ENCODE results near the gene OR4D1. TPM values are rescaled to one million over a fixed set of nuclear protein-coding genes. Genes with fewer than 3 reads are reported as not detected.

Gene OR4D1
- total RNA-seq, 1 experiment from 2014 or later, result not detected

GRCh38 chr17:58193641-58194255 lies 45.6 kb downstream of the OR4D1 start:
- ChIA-PET POLR2A (no interaction called here), CTCF (interaction anchor here (1.1 kb wide), 1 partner anchor 10 kb away, joined by 5 read pairs; no protein-coding TSS in a partner anchor)
- Mint-ChIP-seq H3K27ac (ENCODE audit: unreplicated experiment) (no peak overlapping the region), H3K36me3 (ENCODE audit: insufficient read depth, unreplicated experiment) (no peaks in the 10 kb centered on the region), H3K4me1 (ENCODE audit: low read depth, unreplicated experiment) (peaks cover 8% of the 10 kb centered on the region), H3K27me3 (ENCODE audit: insufficient read depth, unreplicated experiment) (peaks cover 6% of the 10 kb centered on the region), H3K9me3 (ENCODE audit: unreplicated experiment) (no peaks in the 10 kb centered on the region), H3K4me3 (ENCODE audit: unreplicated experiment) (no peak overlapping the region)
- Histone ChIP-seq H3K27me3 (replicated peaks; ENCODE audit: control insufficient read depth, insufficient read depth, low read length) (no peaks in the 10 kb centered on the region), H3K4me3 (ENCODE audit: low read depth, low read length) (no peak overlapping the region), H3K4me1 (peaks cover 8% of the 10 kb centered on the region), H3K9me3 (no peaks in the 10 kb centered on the region), H3K36me3 (ENCODE audit: control insufficient read depth, insufficient read depth, low read length) (no peaks in the 10 kb centered on the region)
- TF ChIP-seq, protein P1, sequence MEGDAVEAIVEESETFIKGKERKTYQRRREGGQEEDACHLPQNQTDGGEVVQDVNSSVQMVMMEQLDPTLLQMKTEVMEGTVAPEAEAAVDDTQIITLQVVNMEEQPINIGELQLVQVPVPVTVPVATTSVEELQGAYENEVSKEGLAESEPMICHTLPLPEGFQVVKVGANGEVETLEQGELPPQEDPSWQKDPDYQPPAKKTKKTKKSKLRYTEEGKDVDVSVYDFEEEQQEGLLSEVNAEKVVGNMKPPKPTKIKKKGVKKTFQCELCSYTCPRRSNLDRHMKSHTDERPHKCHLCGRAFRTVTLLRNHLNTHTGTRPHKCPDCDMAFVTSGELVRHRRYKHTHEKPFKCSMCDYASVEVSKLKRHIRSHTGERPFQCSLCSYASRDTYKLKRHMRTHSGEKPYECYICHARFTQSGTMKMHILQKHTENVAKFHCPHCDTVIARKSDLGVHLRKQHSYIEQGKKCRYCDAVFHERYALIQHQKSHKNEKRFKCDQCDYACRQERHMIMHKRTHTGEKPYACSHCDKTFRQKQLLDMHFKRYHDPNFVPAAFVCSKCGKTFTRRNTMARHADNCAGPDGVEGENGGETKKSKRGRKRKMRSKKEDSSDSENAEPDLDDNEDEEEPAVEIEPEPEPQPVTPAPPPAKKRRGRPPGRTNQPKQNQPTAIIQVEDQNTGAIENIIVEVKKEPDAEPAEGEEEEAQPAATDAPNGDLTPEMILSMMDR (IDR thresholded peaks at IDR 0.05; ENCODE audit: insufficient read depth in 1 of 2, low read depth in 1 of 2, low read length in 1 of 2, severe bottlenecking in 1 of 2, unreplicated experiment in 1 of 2), result no peak
- intact Hi-C loops (cut with micrococcal nuclease; ENCODE audit: unreplicated experiment), result no loop called here
- BruUV-seq (replicated peaks), result no TSS peak
- DNase-seq, result no peak

GRCh38 chr17:58195518-58196123 lies 47.4 kb downstream of the OR4D1 start:
- DNase-seq, result no peak
- Histone ChIP-seq H3K4me1 (peaks cover 8% of the 10 kb centered on the region), H3K27me3 (replicated peaks; ENCODE audit: control insufficient read depth, insufficient read depth, low read length) (no peaks in the 10 kb centered on the region), H3K9me3 (no peaks in the 10 kb centered on the region), H3K36me3 (ENCODE audit: control insufficient read depth, insufficient read depth, low read length) (no peaks in the 10 kb centered on the region), H3K4me3 (ENCODE audit: low read depth, low read length) (no peak overlapping the region)
- no TSS peak for BruUV-seq (replicated peaks)
- Mint-ChIP-seq H3K27me3 (ENCODE audit: insufficient read depth, unreplicated experiment) (peaks cover 6% of the 10 kb centered on the region), H3K9me3 (ENCODE audit: unreplicated experiment) (no peaks in the 10 kb centered on the region), H3K36me3 (ENCODE audit: insufficient read depth, unreplicated experiment) (no peaks in the 10 kb centered on the region), H3K27ac (ENCODE audit: unreplicated experiment) (no peak overlapping the region), H3K4me3 (ENCODE audit: unreplicated experiment) (no peak overlapping the region), H3K4me1 (ENCODE audit: low read depth, unreplicated experiment) (peaks cover 8% of the 10 kb centered on the region)
- POLR2A ChIA-PET, result no interaction called here
- TF ChIP-seq, protein P1 (IDR thresholded peaks at IDR 0.05; ENCODE audit: insufficient read depth in 1 of 2, low read depth in 1 of 2, low read length in 1 of 2, severe bottlenecking in 1 of 2, unreplicated experiment in 1 of 2), result no peak
- CTCF ChIA-PET, result no interaction called here
- intact Hi-C loops (cut with micrococcal nuclease; ENCODE audit: unreplicated experiment), result no loop called here

DNA sequence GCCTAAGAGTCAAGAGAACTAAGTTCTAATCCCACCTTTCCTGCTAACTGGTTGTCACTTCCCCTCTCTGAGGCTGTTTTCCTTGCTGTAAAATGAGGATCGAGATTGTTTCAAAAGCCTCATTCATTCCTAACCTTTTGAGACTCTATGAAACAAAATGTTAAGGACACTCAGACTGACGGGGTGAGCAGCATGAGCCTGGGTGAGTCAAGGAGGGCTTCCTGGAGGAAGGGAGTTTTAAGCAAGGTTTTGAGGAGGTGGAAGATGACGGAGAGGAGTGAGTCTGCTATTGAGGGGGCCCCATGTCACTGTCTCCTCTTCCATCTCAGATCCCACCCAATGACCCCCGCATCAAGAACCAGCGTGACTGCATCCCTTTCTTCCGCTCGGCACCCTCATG lies 48.4 kb downstream of the OR4D1 start:
- intact Hi-C loops (cut with micrococcal nuclease; ENCODE audit: unreplicated experiment), result no loop called here
- ChIA-PET POLR2A (no interaction called here), CTCF (no interaction called here)
- BruUV-seq (replicated peaks), result no TSS peak
- no peaks in the 10 kb centered on the region for H3K9me3 Mint-ChIP-seq (ENCODE audit: unreplicated experiment)
- TF ChIP-seq, protein P1 (IDR thresholded peaks at IDR 0.05; ENCODE audit: insufficient read depth in 1 of 2, low read depth in 1 of 2, low read length in 1 of 2, severe bottlenecking in 1 of 2, unreplicated experiment in 1 of 2), result no peak
- peaks cover 6% of the 10 kb centered on the region for H3K27me3 Mint-ChIP-seq (ENCODE audit: insufficient read depth, unreplicated experiment)
- DNase-seq, result no peak
- H3K27me3 ChIP-seq (replicated peaks; ENCODE audit: control insufficient read depth, insufficient read depth, low read length), result no peaks in the 10 kb centered on the region
- no peak overlapping the region for H3K4me3 Mint-ChIP-seq (ENCODE audit: unreplicated experiment)
- H3K36me3 Mint-ChIP-seq (ENCODE audit: insufficient read depth, unreplicated experiment), result no peaks in the 10 kb centered on the region
- no peaks in the 10 kb centered on the region for H3K9me3 ChIP-seq
- no peak overlapping the region for H3K27ac Mint-ChIP-seq (ENCODE audit: unreplicated experiment)
- H3K4me3 ChIP-seq (ENCODE audit: low read depth, low read length), result no peak overlapping the region
- H3K4me1 ChIP-seq, result no peaks in the 10 kb centered on the region
- no peaks in the 10 kb centered on the region for H3K36me3 ChIP-seq (ENCODE audit: control insufficient read depth, insufficient read depth, low read length)
- H3K4me1 Mint-ChIP-seq (ENCODE audit: low read depth, unreplicated experiment), result peaks cover 3% of the 10 kb centered on the region

Data from Caco-2 (cell line).